PC-9 (cell line): ENCODE measurements around the gene TRPC4. TPM values are rescaled to one million over a fixed set of nuclear protein-coding genes. Genes with fewer than 3 reads are reported as not detected.

Source experiments
- BruUV-seq: library from RNA; stranded (reverse); fragments of 400-500 nt; replicated peaks from 2 replicates; lab custom pipeline; 2021; lab: Mats Ljungman, UMichigan
- CTCF ChIA-PET: fragments of 300-600 bp; sonication (Branson Sonifier 250); formaldehyde crosslinking; loops from one replicate; lab custom pipeline; 2022; ENCODE audit warnings: antibody characterized with exemption; lab: Charles Lee
- POLR2A ChIA-PET: fragments of 300-600 bp; sonication (Branson Sonifier 250); formaldehyde crosslinking; loops from one replicate; lab custom pipeline; 2022; ENCODE audit warnings: antibody characterized with exemption; ENCODE audit not compliant: unreplicated experiment; lab: Charles Lee
- DNase-seq, 2 experiments: peaks; one replicate each; pipeline versions ENCODE4 v3.0.0 to v3.0.0-alpha.2; 2015 to 2022; ENCODE audit warnings: mixed read lengths in 1 of 2
- H2AFZ ChIP-seq: fragments of 200-600 bp; sonication (generic); 2 replicates; pipeline ENCODE4 v1.8.1; 2017; ENCODE audit warnings: antibody characterized with exemption
- H3F3A ChIP-seq: fragments of 200-600 bp; sonication (generic); 2 replicates; pipeline ENCODE4 v1.8.1; 2017; ENCODE audit warnings: antibody characterized with exemption, mild to moderate bottlenecking, low read depth; ENCODE audit not compliant: insufficient read depth
- H3K27ac ChIP-seq: fragments of 200-600 bp; sonication (generic); 2 replicates; pipeline ENCODE4 v1.6.1; 2016; ENCODE audit warnings: mixed run types
- H3K27me3 ChIP-seq: fragments of 200-600 bp; sonication (generic); 2 replicates; pipeline ENCODE4 v1.6.1; 2016; ENCODE audit warnings: low read depth, mixed run types; ENCODE audit not compliant: insufficient read depth
- H3K36me3 ChIP-seq: fragments of 200-600 bp; sonication (generic); 2 replicates; pipeline ENCODE4 v1.6.1; 2016; ENCODE audit warnings: low read depth, mixed run types
- H3K4me1 ChIP-seq: fragments of 200-600 bp; sonication (generic); replicated peaks from 2 replicates; pipeline ENCODE4 v1.6.1; 2016; ENCODE audit warnings: mixed run types; ENCODE audit not compliant: insufficient read depth
- H3K4me2 ChIP-seq: fragments of 200-600 bp; sonication (generic); 2 replicates; pipeline ENCODE4 v1.6.1; 2017; ENCODE audit warnings: mixed run types
- H3K4me3 ChIP-seq: fragments of 200-600 bp; sonication (generic); 2 replicates; pipeline ENCODE4 v1.6.1; 2016; ENCODE audit warnings: mixed run types
- H3K79me2 ChIP-seq: fragments of 200-600 bp; sonication (generic); 2 replicates; pipeline ENCODE4 v1.6.1; 2017; ENCODE audit warnings: low read depth, mixed run types
- H3K9me2 ChIP-seq: fragments of 200-600 bp; sonication (generic); 2 replicates; pipeline ENCODE4 v1.8.1; 2017; ENCODE audit warnings: mild to moderate bottlenecking; ENCODE audit not compliant: insufficient read depth
- H3K9me3 ChIP-seq: fragments of 200-600 bp; sonication (generic); 2 replicates; pipeline ENCODE4 v1.8.1; 2016; ENCODE audit warnings: low read depth; ENCODE audit not compliant: insufficient read depth
- H4K20me1 ChIP-seq: fragments of 200-600 bp; sonication (generic); 2 replicates; pipeline ENCODE4 v1.8.1; 2017; ENCODE audit not compliant: insufficient read depth
- EZH2 ChIP-seq: fragments of 200-600 bp; sonication (generic); IDR thresholded peaks from 2 replicates; pipeline ENCODE4 v1.8.0; 2017; ENCODE audit warnings: antibody characterized with exemption, low read depth
- intact Hi-C: fragments of 100-400 bp; cut with micrococcal nuclease; formaldehyde crosslinking; loops from one replicate; pipeline ENCODE4 v1.10.0; 2022; ENCODE audit not compliant: unreplicated experiment
- total RNA-seq: library from RNA; stranded (reverse); gene quantifications from 2 replicates; pipeline ENCODE4 v1.2.3, GENCODE V29; 2021
- TF ChIP-seq, protein P1 (sequence below): fragments of 200-600 bp; sonication (generic); conservative IDR thresholded peaks from 2 replicates; pipeline ENCODE4 v1.6.1; 2017; ENCODE audit warnings: mixed run types, antibody characterized with exemption, mild to moderate bottlenecking, moderate library complexity

Gene TRPC4
- total RNA-seq, 1 experiment from 2014 or later: 1.7 TPM

DNA sequence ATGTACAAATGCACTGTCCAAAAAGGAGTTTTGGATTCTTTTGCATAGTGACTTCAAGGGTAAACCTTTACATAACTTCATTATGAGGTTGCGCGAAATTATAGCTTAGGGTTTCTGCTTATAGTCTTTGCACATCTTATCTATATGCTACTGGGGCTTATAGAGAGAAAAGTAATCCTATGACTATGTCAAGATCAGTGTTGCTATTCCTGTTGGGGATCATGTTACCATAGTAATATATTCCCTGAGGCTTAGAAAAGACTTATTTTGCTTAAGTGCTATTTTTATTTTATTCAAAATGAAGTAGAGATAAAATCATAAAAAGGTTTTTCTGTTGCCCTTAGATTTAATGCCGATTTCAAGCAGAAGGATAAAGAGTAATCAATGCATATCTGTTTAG, 256.3 kb downstream of the TRPC4 start:
- no peaks in the 10 kb centered on the region for H3K79me2 ChIP-seq
- ChIA-PET CTCF (no interaction called here), POLR2A (no interaction called here)
- H3F3A ChIP-seq: peaks cover 14% of the 10 kb centered on the region; the same call in 1 of the 2 replicates
- no TSS peak for BruUV-seq
- H3K4me1 ChIP-seq: peaks cover 23% of the 10 kb centered on the region
- no peak overlapping the region for H3K4me2 ChIP-seq
- H2AFZ ChIP-seq: no peak overlapping the region
- DNase-seq: no peak
- H3K36me3 ChIP-seq: no peaks in the 10 kb centered on the region
- no peaks in the 10 kb centered on the region for H4K20me1 ChIP-seq
- intact Hi-C loops: no loop called here
- no peak overlapping the region for H3K4me3 ChIP-seq
- no peaks in the 10 kb centered on the region for H3K9me2 ChIP-seq
- peaks cover 6% of the 10 kb centered on the region; the same call in 1 of the 2 replicates for H3K9me3 ChIP-seq
- H3K27ac ChIP-seq: no peak overlapping the region
- no peak for TF ChIP-seq EZH2
- no peaks in the 10 kb centered on the region for H3K27me3 ChIP-seq

DNA sequence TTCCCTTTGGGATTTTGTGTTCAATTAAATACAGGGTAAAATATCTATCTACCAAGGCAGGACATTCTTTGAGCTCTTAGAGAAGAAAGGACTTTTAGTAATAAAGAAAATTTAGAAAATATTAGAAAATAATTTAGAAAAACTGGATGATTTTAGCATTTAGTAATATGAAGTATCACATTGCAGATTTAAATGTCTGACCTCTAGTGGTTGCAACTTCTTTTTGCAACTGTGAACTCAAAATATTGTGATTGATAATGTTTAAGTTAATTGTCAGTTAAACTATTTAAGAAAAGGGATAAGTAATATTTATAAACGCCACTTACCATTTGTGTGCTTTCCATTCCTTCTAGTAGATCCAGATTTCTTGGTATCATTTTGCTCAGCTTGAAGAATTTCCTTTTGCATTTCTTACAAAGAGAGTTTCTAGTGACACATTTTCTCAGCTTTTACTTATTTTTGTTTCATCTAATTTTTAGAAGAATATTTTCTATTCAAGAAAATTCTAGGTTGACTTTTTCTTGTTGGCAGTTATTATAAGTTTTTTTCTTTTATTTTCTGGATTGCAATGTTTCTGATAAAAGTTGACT, 260.7 kb downstream of the TRPC4 start:
- ChIA-PET CTCF (no interaction called here), POLR2A (no interaction called here)
- no peaks in the 10 kb centered on the region for H3K27me3 ChIP-seq
- H3K36me3 ChIP-seq: no peaks in the 10 kb centered on the region
- TF ChIP-seq, protein P1, sequence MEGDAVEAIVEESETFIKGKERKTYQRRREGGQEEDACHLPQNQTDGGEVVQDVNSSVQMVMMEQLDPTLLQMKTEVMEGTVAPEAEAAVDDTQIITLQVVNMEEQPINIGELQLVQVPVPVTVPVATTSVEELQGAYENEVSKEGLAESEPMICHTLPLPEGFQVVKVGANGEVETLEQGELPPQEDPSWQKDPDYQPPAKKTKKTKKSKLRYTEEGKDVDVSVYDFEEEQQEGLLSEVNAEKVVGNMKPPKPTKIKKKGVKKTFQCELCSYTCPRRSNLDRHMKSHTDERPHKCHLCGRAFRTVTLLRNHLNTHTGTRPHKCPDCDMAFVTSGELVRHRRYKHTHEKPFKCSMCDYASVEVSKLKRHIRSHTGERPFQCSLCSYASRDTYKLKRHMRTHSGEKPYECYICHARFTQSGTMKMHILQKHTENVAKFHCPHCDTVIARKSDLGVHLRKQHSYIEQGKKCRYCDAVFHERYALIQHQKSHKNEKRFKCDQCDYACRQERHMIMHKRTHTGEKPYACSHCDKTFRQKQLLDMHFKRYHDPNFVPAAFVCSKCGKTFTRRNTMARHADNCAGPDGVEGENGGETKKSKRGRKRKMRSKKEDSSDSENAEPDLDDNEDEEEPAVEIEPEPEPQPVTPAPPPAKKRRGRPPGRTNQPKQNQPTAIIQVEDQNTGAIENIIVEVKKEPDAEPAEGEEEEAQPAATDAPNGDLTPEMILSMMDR: peak; percentile 67
- no peak for TF ChIP-seq EZH2
- DNase-seq: no peak
- no peak overlapping the region for H3K27ac ChIP-seq
- intact Hi-C loops: loop anchor here (10.0 kb wide), 1 partner anchor 534 kb away; no protein-coding TSS in a partner anchor
- H3F3A ChIP-seq: no peaks in the 10 kb centered on the region
- H4K20me1 ChIP-seq: no peaks in the 10 kb centered on the region
- H2AFZ ChIP-seq: no peak overlapping the region
- H3K9me2 ChIP-seq: no peaks in the 10 kb centered on the region
- H3K9me3 ChIP-seq: no peaks in the 10 kb centered on the region
- H3K4me3 ChIP-seq: no peak overlapping the region
- no peaks in the 10 kb centered on the region for H3K4me1 ChIP-seq
- no peak overlapping the region for H3K4me2 ChIP-seq
- no peaks in the 10 kb centered on the region for H3K79me2 ChIP-seq
- BruUV-seq: no TSS peak

DNA sequence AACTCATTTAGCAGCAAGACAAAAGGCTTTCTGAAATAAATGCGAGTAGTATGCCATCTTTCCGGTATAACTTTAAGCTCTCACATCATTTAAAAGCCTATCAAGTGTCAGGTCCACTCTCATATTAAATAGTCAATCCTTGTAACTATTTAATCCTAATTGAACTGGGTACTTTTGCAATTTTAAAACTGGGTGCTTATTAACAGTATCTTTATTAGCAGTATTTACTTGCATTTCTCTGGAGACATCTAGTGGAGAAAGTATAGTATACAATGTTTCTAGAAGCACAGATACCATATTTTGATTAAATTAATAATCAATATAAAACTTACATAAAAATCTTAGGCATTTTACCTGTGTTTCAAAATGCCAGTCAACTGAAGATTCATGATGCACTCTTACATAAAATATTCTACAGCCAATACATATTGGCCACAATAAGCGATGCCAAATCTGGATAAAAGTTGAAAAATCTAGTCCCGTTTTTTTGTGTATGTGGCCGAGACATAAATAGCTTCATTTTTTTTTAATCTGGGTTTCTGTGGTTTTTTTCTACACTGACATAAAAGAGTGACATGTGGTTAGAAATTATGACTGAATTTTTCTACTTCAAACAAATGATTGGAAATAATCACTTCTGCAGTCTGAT, 266.7 kb downstream of the TRPC4 start:
- no TSS peak for BruUV-seq
- H3K36me3 ChIP-seq: no peaks in the 10 kb centered on the region
- H4K20me1 ChIP-seq: no peaks in the 10 kb centered on the region
- POLR2A ChIA-PET: interaction anchor here (0.7 kb wide), 1 partner anchor 557 kb away, joined by 3 read pairs; no protein-coding TSS in a partner anchor
- intact Hi-C loops: loop anchor here (2.0 to 10.0 kb wide), 3 partner anchors 494 to 606 kb away; partner anchors contain the start of gene ALG5
- no peak overlapping the region for H3K4me3 ChIP-seq
- H3K9me3 ChIP-seq: no peaks in the 10 kb centered on the region
- H3K27ac ChIP-seq: no peak overlapping the region
- no peak for DNase-seq
- H3K4me1 ChIP-seq: no peaks in the 10 kb centered on the region
- no peak for TF ChIP-seq EZH2
- TF ChIP-seq, protein P1: peak; percentile 74
- H3F3A ChIP-seq: no peaks in the 10 kb centered on the region
- no peaks in the 10 kb centered on the region for H3K79me2 ChIP-seq
- no peak overlapping the region for H2AFZ ChIP-seq
- H3K4me2 ChIP-seq: no peak overlapping the region
- CTCF ChIA-PET: no interaction called here
- no peaks in the 10 kb centered on the region for H3K27me3 ChIP-seq
- H3K9me2 ChIP-seq: no peaks in the 10 kb centered on the region
